Tibial nerve (tissue), 4 donors: ENCODE data around the gene ERG. TPM values are rescaled to one million over a fixed set of nuclear protein-coding genes. Genes with fewer than 3 reads are reported as not detected.

ENCODE experiments used
- DNase-seq, 2 donors: peaks; one replicate each; pipeline ENCODE4 v3.0.0-alpha.2; 2019; ENCODE audit warnings: low spot score in 2 of 2
- H3K27ac ChIP-seq, 4 donors: fragments of 200-600 bp; sonication (generic) in 3 of 4; one replicate each; pipeline ENCODE4 v1.5.1; 2017 to 2019; ENCODE audit warnings: mild to moderate bottlenecking in 1 of 4
- H3K27me3 ChIP-seq, 2 donors: fragments of 200-600 bp; sonication (generic) in 1 of 2; one replicate each; pipeline versions ENCODE4 v1.5.1 to v1.6.0; 2017 to 2019
- H3K36me3 ChIP-seq, 3 donors: fragments of 200-600 bp; sonication (generic); one replicate each; pipeline ENCODE4 v1.5.1; 2018 to 2019
- H3K4me1 ChIP-seq, 4 donors: fragments of 200-600 bp; sonication (generic) in 3 of 4; one replicate each; pipeline ENCODE4 v1.5.1; 2017 to 2019
- H3K4me3 ChIP-seq, 4 donors: fragments of 200-600 bp; sonication (generic) in 3 of 4; one replicate each; pipeline ENCODE4 v1.5.1; 2017 to 2019; ENCODE audit warnings: mild to moderate bottlenecking in 1 of 4, moderate library complexity in 1 of 4
- H3K9me3 ChIP-seq, 4 donors: fragments of 200-600 bp; sonication (generic) in 3 of 4; one replicate each; pipeline ENCODE4 v1.5.1; 2017 to 2019
- EP300 ChIP-seq, 2 donors: sonication (generic); formaldehyde crosslinking; IDR thresholded peaks; one replicate each; pipeline ENCODE4 v1.6.1; 2017; ENCODE audit warnings: antibody characterized with exemption in 2 of 2, mild to moderate bottlenecking in 1 of 2
- POLR2A ChIP-seq, 2 donors: fragments of 450-650 bp; IDR thresholded peaks; one replicate each; pipeline ENCODE4 v1.6.1; 2017; ENCODE audit warnings: antibody characterized with exemption in 2 of 2, mild to moderate bottlenecking in 2 of 2, moderate library complexity in 2 of 2
- WGBS, 2 donors: methylation state at CpG; one replicate each; pipeline ENCODE4 v1.1.5; 2018; 5-methylcytosine and 5-hydroxymethylcytosine counted together
- total RNA-seq, 4 donors: library from RNA; depleted of rRNA; stranded (reverse); fragments of >200 nt; gene quantifications; one replicate each; pipeline ENCODE4 v1.1.0, GENCODE V29; 2016
- TF ChIP-seq, protein P1 (sequence below), 5 experiments: fragments of 200-600 bp in 3 of 5; fragments of 450-650 bp in 2 of 5; sonication (generic) in 3 of 5; IDR thresholded peaks; one replicate each; pipeline ENCODE4 v1.5.1; 2016 to 2019; ENCODE audit warnings: antibody characterized with exemption in 5 of 5, mild to moderate bottlenecking in 3 of 5, moderate library complexity in 2 of 5

ERG gene
- total RNA-seq, 4 donors from 2014 or later: 5.9 to 20.4 (median 17.6) TPM

DNA sequence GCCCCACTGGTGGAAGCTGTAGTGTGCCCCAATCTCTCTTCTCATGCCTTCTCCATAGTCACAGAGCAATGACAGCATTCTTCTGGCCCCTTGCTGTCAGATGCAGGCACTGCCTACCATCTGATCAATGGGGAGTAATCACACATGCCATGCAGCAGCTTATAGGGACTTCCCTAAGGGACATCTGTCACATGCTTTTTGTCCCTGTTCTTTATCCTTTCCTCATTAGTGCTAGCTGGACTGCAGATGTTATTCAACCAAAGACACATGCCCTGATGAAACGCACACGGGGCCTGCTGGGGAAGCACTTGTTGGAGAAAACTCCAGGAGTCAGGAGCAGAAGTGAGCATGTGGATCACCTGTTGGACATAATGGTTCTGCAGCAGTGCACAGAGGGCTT, 132.8 kb downstream of the ERG start:
- TF ChIP-seq EP300 (IDR thresholded peaks at IDR 0.05) (no peak), POLR2A (IDR thresholded peaks at IDR 0.05) (no peak)
- Histone ChIP-seq H3K4me1 (no peaks in the 10 kb centered on the region), H3K36me3 (no peaks in the 10 kb centered on the region), H3K27ac (no peak overlapping the region), H3K4me3 (no peak overlapping the region), H3K9me3 (peaks cover 0 to 8% (median 4%) of the 10 kb centered on the region in 4 donors), H3K27me3 (no peaks in the 10 kb centered on the region)
- DNase-seq: no peak
- 64 to 74% methylated on average over 2 of the region's 2 CpGs for whole genome bisulfite sequencing, 2 donors

DNA sequence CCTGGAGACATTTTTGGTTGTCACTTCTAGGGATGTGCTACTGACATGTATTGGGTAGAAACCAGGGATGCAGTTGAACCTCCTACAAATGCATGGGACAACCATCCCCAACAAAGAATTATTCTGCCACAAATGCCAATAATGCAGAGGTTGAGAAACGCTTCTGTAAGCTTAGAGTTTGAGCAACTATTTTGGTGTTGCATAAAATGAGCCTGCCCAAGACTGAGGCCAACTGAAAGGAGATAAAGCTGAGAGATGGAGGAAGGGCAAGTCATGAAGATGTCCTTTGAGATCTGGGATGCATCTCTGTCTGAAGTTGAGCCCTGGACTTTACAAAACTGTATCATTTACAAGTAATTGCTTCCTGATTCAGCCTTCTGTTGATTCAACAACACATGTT, 134.6 kb downstream of the ERG start:
- no peaks in the 10 kb centered on the region for H3K9me3 ChIP-seq
- TF ChIP-seq POLR2A (IDR thresholded peaks at IDR 0.05) (no peak), EP300 (IDR thresholded peaks at IDR 0.05) (no peak)
- TF ChIP-seq, protein P1, sequence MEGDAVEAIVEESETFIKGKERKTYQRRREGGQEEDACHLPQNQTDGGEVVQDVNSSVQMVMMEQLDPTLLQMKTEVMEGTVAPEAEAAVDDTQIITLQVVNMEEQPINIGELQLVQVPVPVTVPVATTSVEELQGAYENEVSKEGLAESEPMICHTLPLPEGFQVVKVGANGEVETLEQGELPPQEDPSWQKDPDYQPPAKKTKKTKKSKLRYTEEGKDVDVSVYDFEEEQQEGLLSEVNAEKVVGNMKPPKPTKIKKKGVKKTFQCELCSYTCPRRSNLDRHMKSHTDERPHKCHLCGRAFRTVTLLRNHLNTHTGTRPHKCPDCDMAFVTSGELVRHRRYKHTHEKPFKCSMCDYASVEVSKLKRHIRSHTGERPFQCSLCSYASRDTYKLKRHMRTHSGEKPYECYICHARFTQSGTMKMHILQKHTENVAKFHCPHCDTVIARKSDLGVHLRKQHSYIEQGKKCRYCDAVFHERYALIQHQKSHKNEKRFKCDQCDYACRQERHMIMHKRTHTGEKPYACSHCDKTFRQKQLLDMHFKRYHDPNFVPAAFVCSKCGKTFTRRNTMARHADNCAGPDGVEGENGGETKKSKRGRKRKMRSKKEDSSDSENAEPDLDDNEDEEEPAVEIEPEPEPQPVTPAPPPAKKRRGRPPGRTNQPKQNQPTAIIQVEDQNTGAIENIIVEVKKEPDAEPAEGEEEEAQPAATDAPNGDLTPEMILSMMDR (IDR thresholded peaks at IDR 0.05): no peak
- no peak for DNase-seq
- WGBS, 2 donors: 61 to 72% methylated on average over 1 of the region's 1 CpG
- H3K4me1 ChIP-seq: no peaks in the 10 kb centered on the region
- no peaks in the 10 kb centered on the region for H3K36me3 ChIP-seq
- H3K27ac ChIP-seq: no peak overlapping the region
- no peak overlapping the region for H3K4me3 ChIP-seq
- no peaks in the 10 kb centered on the region for H3K27me3 ChIP-seq

DNA sequence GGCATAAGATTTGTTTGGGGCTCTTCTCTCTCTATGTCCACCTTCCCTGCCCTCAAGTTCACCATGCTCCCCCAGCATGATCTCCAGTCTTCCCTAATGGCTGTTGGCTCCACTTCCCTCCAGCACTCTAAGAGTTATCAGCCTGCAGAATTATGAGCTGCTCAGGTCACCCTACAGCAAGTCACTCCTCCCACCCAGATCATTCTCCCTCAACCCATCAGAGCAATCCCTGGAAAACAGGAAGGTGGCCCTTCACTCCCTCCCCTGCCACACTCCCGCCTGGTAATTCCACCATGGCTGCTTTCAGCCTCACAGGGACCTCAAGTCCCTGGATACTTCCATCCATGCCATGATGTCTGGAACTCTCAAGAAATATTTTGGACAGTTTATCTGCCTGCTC, 137.0 kb downstream of the ERG start:
- no peaks in the 10 kb centered on the region for H3K4me1 ChIP-seq
- H3K27me3 ChIP-seq: no peaks in the 10 kb centered on the region
- 57 to 65% methylated on average over 1 of the region's 1 CpG for WGBS, 2 donors
- DNase-seq: no peak
- TF ChIP-seq POLR2A (IDR thresholded peaks at IDR 0.05): no peak
- TF ChIP-seq, protein P1 (IDR thresholded peaks at IDR 0.05): no peak
- TF ChIP-seq EP300 (IDR thresholded peaks at IDR 0.05): no peak
- no peak overlapping the region for H3K4me3 ChIP-seq
- H3K27ac ChIP-seq: no peak overlapping the region
- no peaks in the 10 kb centered on the region for H3K9me3 ChIP-seq
- H3K36me3 ChIP-seq: no peaks in the 10 kb centered on the region

DNA sequence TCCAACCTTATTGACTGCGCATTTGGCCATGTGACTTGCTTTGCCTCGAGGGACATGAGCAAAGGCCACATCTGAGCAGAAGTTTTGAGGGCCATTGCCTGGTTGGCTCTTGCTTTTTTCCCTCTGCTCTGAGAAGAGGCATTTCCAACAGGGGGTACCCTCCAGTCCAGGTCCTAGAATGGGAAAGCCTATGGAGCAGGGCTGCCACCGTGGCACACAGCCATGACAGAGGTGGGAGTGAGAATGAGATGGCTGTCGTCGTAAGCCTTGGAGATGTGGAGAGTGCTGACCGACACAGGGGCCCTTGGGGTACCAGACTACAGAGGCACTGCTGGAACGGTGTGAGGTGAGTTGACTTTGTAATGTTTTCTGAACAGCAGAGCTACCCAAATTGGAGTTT, 138.4 kb downstream of the ERG start:
- DNase-seq: no peak
- Histone ChIP-seq H3K36me3 (no peaks in the 10 kb centered on the region), H3K4me1 (peaks cover 0 to 5% (median 0%) of the 10 kb centered on the region in 4 donors), H3K27me3 (no peaks in the 10 kb centered on the region), H3K4me3 (no peak overlapping the region), H3K27ac (no peak overlapping the region), H3K9me3 (no peaks in the 10 kb centered on the region)
- WGBS, 2 donors: 87 to 91% methylated on average over 7 of the region's 7 CpGs
- TF ChIP-seq, protein P1 (IDR thresholded peaks at IDR 0.05): no peak
- no peak for TF ChIP-seq POLR2A (IDR thresholded peaks at IDR 0.05)
- no peak for TF ChIP-seq EP300 (IDR thresholded peaks at IDR 0.05)

DNA sequence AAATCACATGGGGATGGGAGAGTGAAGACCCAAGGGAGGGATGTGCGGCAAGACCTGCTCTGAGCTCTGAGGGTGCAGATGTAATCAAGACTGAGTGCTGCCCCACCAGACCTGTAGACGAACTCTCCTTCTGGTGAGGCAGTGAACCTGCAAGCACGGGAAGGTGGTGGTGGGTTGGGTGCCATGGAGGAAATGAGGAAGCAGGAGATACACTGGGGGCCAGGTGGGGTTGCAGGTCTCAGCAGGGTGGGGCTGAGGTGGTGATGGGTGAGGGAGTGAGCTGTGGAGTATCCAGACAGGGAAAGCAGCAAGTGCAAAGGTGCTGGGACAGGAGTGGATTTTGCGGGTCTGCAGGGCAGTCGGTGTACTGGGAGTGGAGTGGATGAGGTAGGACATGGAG, 139.2 kb downstream of the ERG start:
- TF ChIP-seq, protein P1 (IDR thresholded peaks at IDR 0.05): no peak
- Histone ChIP-seq H3K4me3 (no peak overlapping the region), H3K27me3 (no peaks in the 10 kb centered on the region), H3K36me3 (no peaks in the 10 kb centered on the region), H3K27ac (no peak overlapping the region), H3K9me3 (no peaks in the 10 kb centered on the region), H3K4me1 (peaks cover 0 to 5% (median 0%) of the 10 kb centered on the region in 4 donors)
- 86 to 90% methylated on average over 5 of the region's 5 CpGs for WGBS, 2 donors
- no peak for DNase-seq

DNA sequence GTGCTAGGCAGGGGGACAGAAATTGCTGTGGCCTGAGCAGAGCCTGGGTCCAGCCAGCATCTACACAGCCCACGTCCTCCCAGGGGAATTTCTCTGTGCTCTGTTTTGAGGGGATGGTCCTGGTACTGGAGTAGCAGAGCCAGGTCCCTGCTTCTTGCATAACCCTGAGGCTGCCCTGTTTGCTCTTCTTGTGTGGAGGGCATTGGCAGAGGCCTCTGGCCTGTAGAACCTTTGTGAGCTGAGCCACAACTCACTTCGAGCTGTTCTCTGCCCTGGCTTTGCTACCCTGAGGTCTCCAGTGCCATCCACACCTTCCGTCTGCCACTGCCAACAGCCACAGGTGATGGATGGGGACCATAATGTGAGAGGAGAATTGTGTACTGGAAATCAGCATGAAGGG, 139.6 kb downstream of the ERG start:
- H3K27ac ChIP-seq: no peak overlapping the region
- H3K9me3 ChIP-seq: no peaks in the 10 kb centered on the region
- peaks cover 0 to 5% (median 0%) of the 10 kb centered on the region in 4 donors for H3K4me1 ChIP-seq
- TF ChIP-seq, protein P1 (IDR thresholded peaks at IDR 0.05): no peak
- no peak for TF ChIP-seq POLR2A (IDR thresholded peaks at IDR 0.05)
- TF ChIP-seq EP300 (IDR thresholded peaks at IDR 0.05): no peak
- no peak overlapping the region for H3K4me3 ChIP-seq
- no peaks in the 10 kb centered on the region for H3K36me3 ChIP-seq
- no peak for DNase-seq
- H3K27me3 ChIP-seq: no peaks in the 10 kb centered on the region
- 84 to 86% methylated on average over 3 of the region's 3 CpGs for WGBS, 2 donors
